HG03378 (cell line): Measurements from ENCODE around the gene EIF3B.
A peak's percentile ranks its signal among the peaks of the same experiment; 100 is the strongest.
"Not testable (repeated sequence)": the region's sequence is repeated elsewhere in the genome, so short reads cannot be mapped to it uniquely, and the experiment has no call there.

ENCODE experiments used
- ATAC-seq: cut with Tn5 transposase; IDR thresholded peaks from one replicate; pipeline ENCODE4 v1.9.1; 2021; ENCODE audit warnings: mild to moderate bottlenecking, moderate library complexity; ENCODE audit not compliant: unreplicated experiment

EIF3B gene

DNA sequence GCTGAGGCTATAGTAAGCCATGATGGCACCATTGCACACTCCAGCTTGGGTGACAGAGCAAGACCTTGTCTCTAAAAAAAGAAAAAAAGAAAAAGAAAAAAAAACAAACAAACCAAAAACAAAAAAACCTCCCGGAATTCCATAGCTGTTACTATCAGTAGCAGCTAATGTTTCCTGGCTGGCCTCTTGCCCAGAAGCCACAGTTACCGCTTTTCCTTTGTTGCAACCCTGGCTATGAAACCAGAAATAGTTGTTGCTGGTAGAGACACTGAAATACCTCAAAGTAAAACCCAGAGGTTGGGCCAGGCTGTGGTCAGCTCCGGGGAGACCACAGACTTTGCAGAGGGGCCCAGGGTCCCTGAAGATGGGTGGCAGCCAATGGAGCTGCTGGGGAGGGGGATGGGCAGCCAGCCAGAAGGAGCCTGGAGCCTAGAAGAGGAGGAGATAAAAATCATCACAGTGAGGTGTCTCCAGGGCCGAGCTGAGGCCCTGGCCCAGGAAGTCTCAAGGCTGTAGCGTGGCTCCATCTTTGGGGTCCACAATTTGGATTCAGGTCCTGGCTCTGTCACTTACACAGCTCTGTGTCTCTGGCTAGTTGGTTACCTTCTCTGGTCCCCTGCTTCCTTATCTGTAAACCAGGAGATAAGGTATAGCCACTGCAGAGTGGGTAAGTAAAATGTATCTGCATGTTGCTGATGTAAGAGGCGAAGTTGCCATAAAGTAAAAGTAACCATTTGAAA lies 45.4 kb downstream of the EIF3B start:
- no peak for ATAC-seq

DNA sequence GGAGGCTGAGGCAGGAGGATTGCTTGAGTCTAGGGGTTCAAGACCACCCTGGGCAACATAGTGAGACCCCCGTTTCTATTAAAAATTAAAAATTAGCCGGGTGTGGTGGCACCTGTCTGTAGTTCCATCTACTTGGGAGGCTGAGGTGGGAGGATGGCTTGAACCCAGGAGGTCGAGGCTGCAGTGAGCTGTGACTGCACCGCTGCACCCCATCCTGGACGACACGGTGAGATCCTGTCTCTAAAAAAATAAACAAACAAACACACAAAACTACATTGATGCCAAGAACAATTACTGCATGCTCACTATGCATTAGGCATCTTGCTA lies 48.0 kb downstream of the EIF3B start:
- no peak for ATAC-seq

DNA sequence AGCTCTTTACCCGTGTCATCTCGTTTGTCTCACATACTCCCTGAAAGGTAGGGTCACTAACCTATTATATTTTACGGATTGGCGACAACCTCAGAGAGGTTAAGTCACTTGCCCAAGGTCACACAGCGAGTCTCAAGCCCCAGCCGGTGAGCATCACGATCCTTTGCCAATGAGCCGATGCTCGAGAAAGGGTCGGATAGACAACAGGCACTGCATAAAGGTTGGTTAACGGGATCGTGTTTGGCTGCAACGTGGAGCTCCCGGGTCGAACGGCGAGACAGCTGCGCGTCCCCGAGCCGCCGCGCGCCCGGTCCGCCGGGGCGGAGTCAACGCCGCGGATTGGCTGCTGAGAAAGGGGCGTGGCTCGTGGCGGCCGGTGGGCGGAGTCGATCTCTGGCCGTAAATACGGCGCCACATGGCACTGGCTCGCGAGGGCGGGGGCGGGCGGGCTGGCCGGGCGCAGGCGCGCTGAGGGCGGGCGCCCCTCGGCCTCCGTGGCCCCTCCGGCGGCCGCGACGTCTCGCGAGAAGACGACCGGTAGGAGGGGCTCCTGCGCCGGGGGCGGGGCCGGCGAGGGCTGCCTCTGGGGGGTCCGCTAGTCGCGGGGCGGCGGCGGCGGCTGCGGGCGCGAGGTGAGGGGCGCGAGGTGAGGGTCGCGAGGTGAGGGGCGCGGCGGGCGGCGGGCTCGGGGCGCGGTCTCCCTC lies 48.5 kb downstream of the EIF3B start, which contains the start of gene CHST12:
CHST12 (plus strand) TSS at position 598 of the 704 bp plus-strand sequence. CDS start 29,029 bp downstream, outside the sequence.
- peak; percentile 28 for ATAC-seq

DNA sequence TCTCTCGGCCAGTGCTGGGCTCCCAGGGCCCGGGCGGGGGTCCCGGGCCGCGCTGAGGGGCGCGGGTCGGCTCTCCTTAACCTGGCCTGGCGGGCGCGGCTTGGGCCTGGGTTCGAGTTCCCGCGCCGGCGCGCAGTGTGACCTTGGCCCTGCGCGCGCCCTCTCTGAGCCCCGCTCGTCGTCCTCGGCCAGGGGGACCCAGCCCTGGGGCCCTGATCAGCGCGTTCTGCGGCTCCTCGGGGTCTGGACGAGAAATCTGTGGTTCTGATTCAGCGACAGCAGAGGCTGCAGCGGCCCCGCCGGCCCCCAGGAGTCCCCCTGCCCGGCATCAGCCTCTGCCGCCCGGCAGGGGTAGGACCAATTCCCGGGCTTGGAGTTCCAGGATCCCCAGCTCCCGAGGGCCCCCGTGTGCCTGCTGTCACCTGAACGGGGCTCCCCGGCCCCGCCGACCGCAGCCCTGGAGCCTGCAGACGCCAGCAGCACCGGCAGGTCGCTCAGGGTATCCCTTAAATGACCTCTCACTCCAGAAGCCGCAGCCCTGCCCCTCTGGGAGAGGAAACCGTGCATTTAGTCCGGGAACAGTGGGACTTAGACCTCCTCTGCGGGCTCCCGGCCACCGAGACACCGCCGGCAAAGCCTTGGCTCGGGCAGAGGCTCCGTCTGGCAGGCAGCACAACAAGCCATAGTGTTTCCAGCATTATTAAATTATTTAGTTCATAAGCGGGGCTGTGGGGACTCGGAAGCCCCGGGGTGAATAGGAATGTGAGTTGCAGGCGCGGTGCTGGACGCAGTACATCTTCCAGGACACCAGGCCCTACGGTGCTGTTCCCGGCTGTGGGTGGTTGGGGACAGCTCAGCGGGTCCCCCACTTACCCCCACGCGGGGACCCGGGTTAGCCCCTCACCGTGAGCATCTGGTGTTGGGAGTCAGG lies 49.4 kb downstream of the EIF3B start:
- no peak for ATAC-seq

DNA sequence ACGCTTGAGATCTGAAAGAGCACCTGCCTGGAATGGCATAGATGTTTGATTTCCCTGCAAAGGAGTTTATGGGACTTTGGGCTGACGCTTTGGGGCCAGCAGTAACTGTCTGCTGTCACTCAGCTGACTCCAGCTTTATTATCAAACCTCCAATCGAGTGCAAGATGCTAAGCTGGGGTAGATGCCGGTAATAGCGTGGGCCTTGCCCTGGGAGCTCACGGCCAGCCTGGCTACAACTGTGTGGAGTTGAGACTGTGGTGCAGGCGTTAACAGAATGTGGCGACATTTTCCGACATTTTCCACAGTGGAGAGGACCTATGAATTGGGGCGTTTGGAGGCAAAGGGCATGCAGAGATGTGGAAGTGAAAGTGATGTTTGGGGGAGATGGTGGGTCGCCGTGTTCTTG lies 50.1 kb downstream of the EIF3B start:
- ATAC-seq = no peak

DNA sequence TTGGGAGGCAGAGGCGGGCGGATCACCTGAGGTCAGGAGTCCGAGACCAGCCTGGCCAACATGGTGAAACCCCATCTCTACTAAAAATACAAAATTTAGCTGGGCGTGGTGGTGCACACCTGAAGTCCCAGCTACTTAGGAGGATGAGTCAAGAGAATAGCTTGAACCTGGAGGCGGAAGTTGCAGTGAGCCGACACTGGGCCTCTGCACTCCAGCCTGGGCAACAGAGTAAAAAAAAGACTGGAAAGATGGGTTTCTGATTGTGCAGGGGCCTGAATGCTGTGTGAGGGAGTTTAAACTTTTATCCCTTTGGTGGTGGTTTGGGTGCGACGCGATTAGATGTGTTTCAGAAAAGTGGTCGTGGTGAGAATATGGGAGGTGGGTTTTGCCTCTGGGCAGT lies 50.6 kb downstream of the EIF3B start:
- no peak for ATAC-seq

DNA sequence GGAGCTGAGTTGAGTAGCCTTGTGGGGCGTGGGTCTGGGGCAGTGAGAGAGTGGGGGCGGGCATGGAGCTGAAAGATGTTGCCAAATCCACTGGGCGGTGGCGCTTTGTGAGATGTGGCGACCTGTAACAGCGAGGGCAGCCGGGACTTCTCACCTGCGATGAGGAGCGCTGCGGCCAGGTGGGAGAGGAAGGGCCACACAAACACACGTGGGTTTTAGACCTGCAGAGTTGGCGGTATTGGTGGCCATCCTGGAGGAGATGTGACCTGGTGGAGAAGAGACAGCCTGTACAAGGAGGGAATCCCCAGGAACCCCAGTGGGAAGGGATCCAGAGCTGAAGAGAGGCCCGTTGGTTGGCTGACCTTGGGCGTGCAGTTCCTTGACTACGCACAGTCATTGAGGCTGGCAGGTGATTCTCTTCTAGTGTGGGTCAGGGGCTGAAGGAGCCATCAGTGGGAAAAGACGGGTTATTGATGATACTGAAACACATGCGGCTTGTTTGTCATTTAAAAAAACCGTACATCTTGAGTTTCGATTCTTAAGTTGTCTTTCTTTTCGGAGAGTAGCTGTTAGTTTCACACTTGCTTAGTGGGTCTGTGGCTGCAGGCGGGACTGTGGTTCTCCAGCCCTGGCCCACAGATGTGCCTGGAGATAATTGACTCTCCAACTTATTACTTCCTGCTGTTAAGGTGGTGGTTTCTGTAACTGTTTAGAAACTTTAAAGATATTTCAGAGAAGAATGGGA lies 51.1 kb downstream of the EIF3B start:
- ATAC-seq = peak; percentile 44

DNA sequence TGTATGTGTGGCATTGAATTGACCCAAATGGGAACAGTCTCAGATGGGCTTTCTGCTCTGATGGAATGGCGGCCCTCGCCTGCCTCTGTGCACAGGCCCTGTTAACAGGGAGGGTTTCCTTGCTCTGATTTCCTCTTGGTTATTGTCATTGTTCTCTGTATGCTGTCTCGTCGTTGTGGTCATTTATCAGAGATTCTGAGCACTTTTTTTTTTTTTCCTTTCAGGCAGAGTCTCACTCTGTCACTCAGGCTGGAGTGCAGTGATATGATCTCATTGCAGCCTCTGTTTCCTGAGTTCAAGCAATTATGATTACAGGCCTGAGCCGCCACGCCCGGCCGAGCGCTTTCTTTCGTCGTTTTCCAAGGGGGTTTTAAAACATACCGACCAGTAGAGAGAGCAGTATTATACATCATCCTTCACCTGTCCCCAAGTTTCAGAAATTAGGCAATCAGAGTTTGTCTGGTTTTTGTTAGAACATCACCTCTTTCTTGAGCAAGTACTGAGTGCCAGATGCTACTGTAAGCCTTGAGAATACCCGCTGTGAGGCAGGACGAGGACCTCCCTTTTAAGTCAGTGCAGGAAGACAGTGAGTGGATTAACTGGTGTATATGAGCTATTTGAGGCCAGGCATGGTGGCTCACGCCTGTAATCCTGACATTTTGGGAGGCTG lies 55.3 kb downstream of the EIF3B start:
- ATAC-seq = no peak

DNA sequence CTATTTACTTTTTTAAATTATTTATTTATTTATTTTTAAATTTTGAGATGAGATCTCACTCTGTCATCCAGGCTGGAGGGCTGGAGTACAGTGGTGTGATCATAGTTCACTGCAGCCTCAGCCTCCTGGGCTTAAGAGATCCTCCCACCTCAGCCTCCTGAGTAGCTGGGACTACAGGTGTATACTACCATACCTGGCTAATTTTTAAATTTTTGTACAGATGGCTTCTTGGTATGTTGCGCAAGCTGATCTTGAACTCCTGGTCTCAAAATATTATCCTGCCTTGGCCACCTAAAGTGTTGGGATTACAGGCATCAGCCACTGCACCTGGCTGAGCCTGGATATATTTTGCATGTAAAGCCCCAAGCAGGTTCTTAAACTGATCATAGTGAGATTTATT lies 56.4 kb downstream of the EIF3B start:
- ATAC-seq = no peak

DNA sequence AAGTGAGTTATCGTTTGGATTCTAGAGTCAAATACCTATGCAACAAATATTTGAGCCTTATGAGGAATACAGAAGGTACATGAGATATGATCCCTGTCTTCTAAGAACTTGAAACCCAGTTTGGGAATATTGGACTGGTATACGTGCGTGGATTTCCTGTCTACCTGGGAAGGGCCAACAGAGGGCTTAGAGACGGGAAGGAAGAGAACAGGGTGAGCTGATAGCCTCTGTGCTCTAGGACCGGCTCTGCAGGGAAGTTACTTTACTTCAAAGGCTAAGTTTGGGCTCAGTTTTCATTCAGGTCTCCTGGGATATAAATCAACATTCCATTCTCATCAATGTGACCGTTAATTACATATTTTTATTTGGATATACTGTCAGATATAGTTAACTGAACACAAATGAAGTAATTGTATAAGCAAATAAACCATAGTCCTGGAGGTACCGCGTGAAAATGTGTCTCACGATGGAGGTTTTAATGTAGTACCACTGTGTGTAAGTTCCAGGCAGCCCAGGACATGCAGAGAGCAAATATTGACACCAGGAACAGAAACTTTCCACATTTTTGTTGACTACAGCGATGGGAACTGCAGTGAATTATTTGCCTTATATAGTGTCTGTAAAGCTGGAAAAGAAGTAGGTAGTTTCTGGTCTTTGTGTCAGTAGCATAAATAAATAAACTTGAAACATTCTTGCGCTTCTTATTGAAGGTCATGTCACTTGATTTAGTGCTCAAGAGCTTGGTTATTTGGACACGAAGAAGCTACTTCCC lies 57.4 kb downstream of the EIF3B start:
- no peak for ATAC-seq

DNA sequence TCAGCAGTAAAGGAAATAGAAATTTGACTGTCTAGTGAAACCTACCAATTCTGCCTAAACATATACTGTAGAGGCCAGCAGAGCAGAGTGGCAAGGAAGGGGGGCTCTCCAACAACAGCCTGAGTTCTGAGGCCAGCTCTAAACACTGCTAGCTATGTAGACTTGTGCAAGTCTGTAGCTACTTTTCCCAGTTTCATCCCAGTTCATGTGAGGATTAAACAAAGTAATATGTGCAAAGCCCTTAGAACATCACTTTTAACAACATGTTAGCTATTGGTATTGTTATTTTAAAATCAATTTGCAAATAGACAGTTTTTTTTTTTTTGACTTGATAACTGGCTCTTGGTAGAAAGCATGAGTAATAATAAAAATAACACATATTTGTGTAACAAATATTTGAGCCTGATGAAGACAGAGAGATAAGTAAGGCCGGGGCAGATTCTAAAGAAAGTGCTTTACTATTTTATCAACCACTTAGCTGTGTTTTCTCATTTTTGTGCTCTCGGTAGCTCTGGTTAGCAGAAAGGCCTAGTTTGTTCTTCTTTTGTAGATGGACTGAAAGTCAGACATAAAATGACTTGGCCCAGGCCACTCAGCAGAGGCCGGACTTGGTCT lies 58.1 kb downstream of the EIF3B start:
- ATAC-seq = no peak

DNA sequence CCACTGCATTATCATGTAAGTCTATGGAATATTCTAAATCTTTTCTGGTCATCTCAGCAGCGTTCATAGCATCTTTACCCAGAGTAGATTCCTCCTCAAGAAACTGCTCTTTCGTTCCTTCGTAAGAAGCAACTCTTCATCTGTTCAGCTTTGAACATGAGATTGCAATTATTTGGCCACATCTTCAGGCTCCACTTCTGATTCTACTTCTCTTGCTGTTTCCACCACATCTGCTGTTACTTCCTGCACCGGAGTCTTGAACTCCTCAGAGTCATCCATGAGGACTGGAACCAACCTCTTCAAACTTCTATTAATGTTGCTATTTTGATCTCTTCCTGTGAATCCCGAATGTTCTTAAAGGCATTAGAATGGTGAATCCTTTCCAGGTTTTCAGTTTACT lies 61.4 kb downstream of the EIF3B start:
- no peak for ATAC-seq

DNA sequence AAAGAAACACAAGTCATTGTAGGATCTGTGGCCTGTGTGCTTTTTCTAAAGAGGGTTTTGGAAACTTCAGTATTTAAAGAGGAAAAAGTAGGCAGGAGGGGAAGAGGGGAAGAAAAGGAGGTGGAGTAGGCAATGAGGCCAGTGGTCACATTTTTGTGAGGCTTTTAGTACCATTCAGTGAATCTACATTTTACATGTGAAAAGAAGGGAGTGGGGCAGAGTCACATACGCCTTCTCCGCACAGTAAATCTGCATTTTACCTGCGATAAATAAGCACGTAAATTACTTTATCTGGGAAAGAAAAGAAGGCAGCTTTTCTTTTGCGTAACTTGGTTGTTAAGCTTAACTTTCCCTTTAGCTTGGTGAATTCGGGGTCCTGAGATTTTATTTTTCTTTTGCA lies 62.0 kb downstream of the EIF3B start:
- no peak for ATAC-seq

DNA sequence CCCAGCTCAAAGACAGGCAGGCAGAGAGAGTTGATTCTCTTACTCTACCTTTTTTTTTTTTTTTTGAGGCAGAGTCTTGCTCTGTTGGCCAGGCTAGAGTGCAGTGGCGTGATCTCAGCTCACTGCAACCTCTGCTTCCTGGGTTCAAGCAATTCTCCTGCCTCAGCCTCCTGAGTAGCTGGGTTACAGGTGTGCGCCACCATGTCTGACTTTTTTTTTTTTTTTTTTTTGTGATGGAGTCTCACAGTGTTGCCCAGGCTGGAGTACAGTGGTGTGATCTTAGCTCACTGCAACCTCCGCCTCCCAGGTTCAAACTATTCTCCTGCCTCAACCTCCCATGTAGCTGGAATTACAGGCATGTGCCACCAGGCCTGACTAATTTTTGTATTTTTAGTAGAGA lies 62.6 kb downstream of the EIF3B start:
- not testable (repeated sequence) for ATAC-seq

DNA sequence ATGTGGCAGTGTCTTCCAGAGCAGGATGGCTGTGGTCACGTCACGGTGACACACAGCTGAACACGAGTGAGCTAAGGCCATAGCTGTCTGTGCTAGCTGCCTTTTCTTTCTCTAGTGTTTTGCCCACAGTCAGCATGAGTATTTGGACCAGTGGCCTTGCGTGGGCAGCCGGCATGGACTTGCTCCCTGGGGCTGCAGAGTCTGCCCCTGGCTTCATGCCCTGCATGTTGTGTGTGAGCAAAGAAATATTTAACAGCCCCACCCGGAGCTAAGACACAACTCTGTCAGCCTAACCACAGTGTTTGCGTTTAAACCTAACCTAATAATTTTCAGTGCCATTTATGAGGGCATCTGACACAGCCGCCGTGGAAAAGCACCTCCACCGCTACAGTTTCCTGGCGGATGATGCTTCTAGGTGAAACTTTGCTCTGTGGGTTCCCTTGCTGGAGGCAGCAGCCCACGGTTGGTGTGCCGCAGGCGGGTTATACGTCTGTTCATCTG lies 63.4 kb downstream of the EIF3B start:
- ATAC-seq = no peak

DNA sequence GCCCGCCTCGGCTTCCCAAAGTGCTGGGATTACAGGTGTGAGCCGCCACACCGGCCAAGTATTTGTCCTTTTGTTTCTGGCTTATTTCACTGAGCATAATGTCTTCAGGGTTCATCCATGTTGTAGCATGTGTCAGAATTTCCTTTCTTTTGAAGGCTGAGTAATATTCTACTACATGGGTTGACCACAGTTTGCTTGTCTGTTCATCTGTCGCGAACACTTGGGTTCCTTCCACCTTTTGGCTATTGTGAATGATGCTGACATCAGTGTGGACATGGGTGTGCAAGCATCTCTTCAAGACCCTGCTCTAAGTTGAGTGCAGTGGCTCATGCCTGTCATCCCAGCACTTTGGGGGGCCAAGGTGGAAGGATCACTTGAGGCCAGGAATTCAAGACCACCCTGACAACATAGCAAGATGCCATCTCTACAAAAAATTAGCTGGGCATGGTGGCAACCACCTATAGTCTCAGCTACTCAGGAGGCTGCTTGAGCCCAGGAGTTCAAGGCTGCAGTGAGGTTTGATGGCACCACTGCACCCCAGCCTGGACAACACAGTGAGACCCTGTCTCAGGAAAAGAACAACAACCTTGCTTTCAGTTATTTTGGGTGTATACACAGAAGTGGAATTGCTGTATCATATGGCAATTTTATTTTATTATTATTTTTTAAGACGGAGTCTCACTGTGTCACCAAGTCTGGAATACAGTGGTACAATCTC lies 65.7 kb downstream of the EIF3B start:
- ATAC-seq = no peak

DNA sequence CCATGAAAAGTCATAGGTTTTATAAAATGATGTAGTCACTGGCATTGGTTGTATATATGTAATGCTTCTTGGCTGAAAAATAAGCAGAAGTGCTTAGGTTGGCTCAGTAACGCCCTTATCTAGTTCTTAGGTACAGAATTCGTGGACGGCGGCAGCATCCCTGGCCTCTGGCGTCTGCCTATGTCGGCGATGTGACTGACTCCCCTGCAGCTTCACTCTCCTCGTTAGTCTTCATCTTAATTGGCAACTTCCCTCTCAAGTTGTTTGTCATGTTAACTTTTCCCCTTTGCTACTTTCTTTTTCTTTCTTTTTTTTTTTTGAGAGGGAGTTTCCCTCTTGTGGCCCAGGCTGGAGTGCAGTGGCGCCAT lies 67.3 kb downstream of the EIF3B start:
- ATAC-seq = no peak

DNA sequence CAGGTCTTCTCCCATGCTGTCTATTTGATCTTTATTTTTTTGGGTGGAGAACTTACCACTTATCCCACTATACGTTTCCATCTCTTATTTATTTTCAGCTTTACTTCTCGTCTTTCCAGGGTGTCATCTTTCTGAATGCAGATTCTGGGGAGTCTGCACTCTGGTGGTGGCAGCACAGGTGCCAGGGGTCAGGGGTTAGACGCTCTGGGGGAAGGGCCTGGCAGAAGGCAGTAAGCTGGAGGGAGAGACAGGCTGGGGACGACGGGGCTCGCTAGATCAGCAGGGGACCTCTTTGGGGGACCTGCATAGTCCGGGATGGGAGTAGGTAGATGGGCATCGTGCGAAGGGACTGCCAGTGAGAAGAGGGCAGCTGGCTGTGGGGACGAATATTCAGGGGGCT lies 71.1 kb downstream of the EIF3B start:
- no peak for ATAC-seq
